ENCODE results near the gene GDI2.
A peak's percentile ranks its signal among the peaks of the same experiment; 100 is the strongest.
"Not testable (repeated sequence)": the region's sequence is repeated elsewhere in the genome, so short reads cannot be mapped to it uniquely, and the experiment has no call there.

GDI2 gene

GRCh38 chr10:5827841-5828240 is 14.6 kb upstream of the GDI2 start:
- DNase-seq (ENCODE audit: low spot score): no peak

GRCh38 chr10:5826511-5826910 is 13.3 kb upstream of the GDI2 start:
- not testable (repeated sequence) for DNase-seq (ENCODE audit: low spot score)

GRCh38 chr10:5818894-5819293 is 5.7 kb upstream of the GDI2 start:
- peak; percentile 21 for DNase-seq (ENCODE audit: low spot score)

- DNase-seq (ENCODE audit: low spot score): no peak
Measured at GRCh38 chr10:5818048-5818331, 4.8 kb upstream of the GDI2 start.

GRCh38 chr10:5817322-5818047 is 4.3 kb upstream of the GDI2 start:
- DNase-seq (ENCODE audit: low spot score): no peak

- DNase-seq (ENCODE audit: low spot score): no peak
Measured at GRCh38 chr10:5816170-5816569, 2.9 kb upstream of the GDI2 start.

GRCh38 chr10:5814110-5815107 is 1.2 kb upstream of the GDI2 start:
- DNase-seq (ENCODE audit: low spot score): no peak

- no peak for DNase-seq (ENCODE audit: low spot score)
Measured at GRCh38 chr10:5813091-5813340, 218 bp downstream of the GDI2 start.

- DNase-seq (ENCODE audit: low spot score): peak; percentile 38
Measured at GRCh38 chr10:5812283-5813090, 747 bp downstream of the GDI2 start.

GRCh38 chr10:5811387-5811821 is 1.8 kb downstream of the GDI2 start:
- peak; percentile 17 for DNase-seq (ENCODE audit: low spot score)

- DNase-seq (ENCODE audit: low spot score): no peak
Measured at GRCh38 chr10:5810225-5810624, 3.0 kb downstream of the GDI2 start.

GRCh38 chr10:5809527-5810154 is 3.6 kb downstream of the GDI2 start:
- DNase-seq (ENCODE audit: low spot score): no peak

GRCh38 chr10:5808783-5809392 is 4.3 kb downstream of the GDI2 start:
- DNase-seq (ENCODE audit: low spot score): not testable (repeated sequence)

- no peak for DNase-seq (ENCODE audit: low spot score)
Measured at GRCh38 chr10:5806745-5807144, 6.5 kb downstream of the GDI2 start.

- DNase-seq (ENCODE audit: low spot score): no peak
Measured at GRCh38 chr10:5805711-5806110, 7.5 kb downstream of the GDI2 start.

GRCh38 chr10:5805260-5805659 is 8.0 kb downstream of the GDI2 start:
- DNase-seq (ENCODE audit: low spot score): no peak

- no peak for DNase-seq (ENCODE audit: low spot score)
Measured at GRCh38 chr10:5804386-5804785, 8.8 kb downstream of the GDI2 start.

GRCh38 chr10:5800782-5801181 is 12.5 kb downstream of the GDI2 start:
- DNase-seq (ENCODE audit: low spot score): no peak

- no peak for DNase-seq (ENCODE audit: low spot score)
Measured at GRCh38 chr10:5794236-5794635, 19.0 kb downstream of the GDI2 start.

GRCh38 chr10:5789626-5790025 is 23.6 kb downstream of the GDI2 start:
- DNase-seq (ENCODE audit: low spot score): no peak

GRCh38 chr10:5788969-5789368 is 24.3 kb downstream of the GDI2 start:
- no peak for DNase-seq (ENCODE audit: low spot score)

- no peak for DNase-seq (ENCODE audit: low spot score)
Measured at GRCh38 chr10:5783300-5783699, 29.9 kb downstream of the GDI2 start.

Data from globus pallidus (tissue), 1 donor.